Renal cortical epithelial cell (primary cell): ENCODE results near the gene SEZ6. TPM values are rescaled to one million over a fixed set of nuclear protein-coding genes. Genes with fewer than 3 reads are reported as not detected.

Experiments
- total RNA-seq: library from RNA; depleted of rRNA; stranded (reverse); fragments of >200 nt; gene quantifications from 2 replicates; pipeline ENCODE4 v1.2.3, GENCODE V29; 2014

The SEZ6 gene
- total RNA-seq, 1 donor from 2014 or later = not detected

Other genes starting within 250 kb of the SEZ6 start
- gene FAM222B, start 163.2 kb downstream of the SEZ6 start, total RNA-seq = 1.4 and 14.9 TPM in 2 replicates
- gene ERAL1, start 151.0 kb downstream of the SEZ6 start, total RNA-seq = 25.7 and 42.8 TPM in 2 replicates
- 62.7 and 158 TPM in 2 replicates for gene FLOT2, start 108.3 kb downstream of the SEZ6 start, total RNA-seq
- gene DHRS13, start 103.0 kb downstream of the SEZ6 start, total RNA-seq = 8.0 and 16.5 TPM in 2 replicates
- gene PHF12, start 54.5 kb downstream of the SEZ6 start, total RNA-seq = 12.9 and 47.0 TPM in 2 replicates
- gene PIPOX, start 37.1 kb upstream of the SEZ6 start, total RNA-seq = 0.94 TPM in 1 of 2 replicates, not detected in the other
- gene MYO18A, start 174.4 kb upstream of the SEZ6 start, total RNA-seq = 25.4 and 65.5 TPM in 2 replicates
- gene CRYBA1, start 240.8 kb upstream of the SEZ6 start, total RNA-seq = not detected in 2 replicates